Endothelial cell of umbilical vein (primary cell): ENCODE results near the gene TMEM89. TPM values are rescaled to one million over a fixed set of nuclear protein-coding genes. Genes with fewer than 3 reads are reported as not detected.

ENCODE experiments used
- BruUV-seq: library from RNA; stranded (reverse); fragments of 400-500 nt; replicated peaks from 2 replicates; lab custom pipeline; 2021; lab: Mats Ljungman, UMichigan
- CTCF ChIA-PET: fragments of 300-600, 350-600 bp; sonication (Branson Sonifier 250); formaldehyde crosslinking; loops from one replicate; lab custom pipeline; 2021; ENCODE audit warnings: antibody characterized with exemption, inconsistent platforms; lab: Charles Lee
- POLR2A ChIA-PET: fragments of 300-600, 350-600 bp; sonication (Branson Sonifier 250); formaldehyde crosslinking; loops from one replicate; lab custom pipeline; 2021; ENCODE audit warnings: antibody characterized with exemption, inconsistent platforms; lab: Charles Lee
- DNase-seq: peaks from one replicate; pipeline ENCODE4 v3.0.0-alpha.2; 2011; ENCODE audit warnings: low read depth, low spot score
- FAIRE-seq: peaks from 2 replicates; lab custom pipeline; 2011; peaks lifted over from hg19 to GRCh38; lab: Jason Lieb, UNC
- H2AFZ ChIP-seq: 2 replicates; pipeline ENCODE4 v1.6.0; 2012; ENCODE audit warnings: low read depth, low read length, control low read depth, inconsistent platforms
- H3K27ac ChIP-seq: 2 replicates; pipeline ENCODE4 v1.5.1; 2011; ENCODE audit warnings: low read depth, mild to moderate bottlenecking, control low read depth, low read length, moderate library complexity; ENCODE audit not compliant: insufficient read depth
- H3K27me3 ChIP-seq, 2 experiments: 2 replicates each; pipeline versions ENCODE4 v1.6.0 to v1.6.1; 2011; ENCODE audit warnings: low read length in 2 of 2, mixed read lengths in 1 of 2; ENCODE audit not compliant: control insufficient read depth in 2 of 2, insufficient read depth in 2 of 2
- H3K36me3 ChIP-seq, 2 experiments: 2 replicates in 1 of 2; 3 replicates in 1 of 2; pipeline ENCODE4 v1.5.1; 2011; ENCODE audit warnings: low read length in 2 of 2, mild to moderate bottlenecking in 1 of 2, moderate library complexity in 1 of 2; ENCODE audit not compliant: control insufficient read depth in 2 of 2, insufficient read depth in 2 of 2; ENCODE audit errors: extremely low read depth in 1 of 2
- H3K4me1 ChIP-seq: 3 replicates; pipeline ENCODE4 v1.5.1; 2011; ENCODE audit warnings: mild to moderate bottlenecking, low read length; ENCODE audit not compliant: control insufficient read depth, insufficient read depth; ENCODE audit errors: extremely low read depth
- H3K4me2 ChIP-seq: 2 replicates; pipeline ENCODE4 v1.6.1; 2011; ENCODE audit warnings: low read length, control low read depth, mixed read lengths; ENCODE audit not compliant: insufficient read depth
- H3K4me3 ChIP-seq, 3 experiments: fragments of 200-600 bp in 1 of 3; sonication (generic), shearing (Covaris generic) in 1 of 3; replicated peaks in 1 of 3; 2 replicates each; pipeline ENCODE4 v1.5.1; 2011 to 2016; ENCODE audit warnings: control low read depth in 3 of 3, low read length in 3 of 3, mild to moderate bottlenecking in 2 of 3, inconsistent platforms in 1 of 3, low read depth in 1 of 3, moderate library complexity in 1 of 3; ENCODE audit not compliant: insufficient read depth in 1 of 3
- H3K79me2 ChIP-seq: 2 replicates; pipeline ENCODE4 v1.6.0; 2012; ENCODE audit warnings: low read length, inconsistent platforms; ENCODE audit not compliant: control insufficient read depth, insufficient read depth
- H3K9ac ChIP-seq: replicated peaks from 2 replicates; pipeline ENCODE3; 2011; ENCODE audit warnings: low read length, control low read depth; ENCODE audit not compliant: insufficient read depth; ENCODE audit errors: extremely low read depth
- H3K9me1 ChIP-seq: replicated peaks from 3 replicates; pipeline ENCODE4 v1.6.0; 2011; ENCODE audit warnings: mild to moderate bottlenecking, low read length; ENCODE audit not compliant: control insufficient read depth, insufficient read depth; ENCODE audit errors: extremely low read depth
- H3K9me3 ChIP-seq: replicated peaks from 2 replicates; pipeline ENCODE4 v1.5.1; 2012; ENCODE audit warnings: low read length, inconsistent platforms; ENCODE audit not compliant: control insufficient read depth, insufficient read depth
- H4K20me1 ChIP-seq: replicated peaks from 2 replicates; pipeline ENCODE3; 2011; ENCODE audit warnings: mild to moderate bottlenecking, low read length; ENCODE audit not compliant: control insufficient read depth, insufficient read depth; ENCODE audit errors: extremely low read depth
- EZH2 ChIP-seq: IDR thresholded peaks from 2 replicates; pipeline ENCODE4 v1.6.1; 2012; ENCODE audit warnings: borderline replicate concordance, low read depth, mild to moderate bottlenecking, moderate library complexity, low read length, inconsistent platforms; ENCODE audit not compliant: severe bottlenecking
- FOS ChIP-seq: IDR thresholded peaks from 2 replicates; pipeline ENCODE4 v1.6.1; 2011; ENCODE audit warnings: mild to moderate bottlenecking, low read length, moderate library complexity, borderline replicate concordance; ENCODE audit not compliant: insufficient read depth
- GATA2 ChIP-seq: IDR thresholded peaks from 2 replicates; pipeline ENCODE4 v1.7.0; 2011; ENCODE audit warnings: low read depth, mild to moderate bottlenecking, moderate library complexity, mixed read lengths, low read length; ENCODE audit not compliant: insufficient read length, insufficient read depth
- JUN ChIP-seq: IDR thresholded peaks from 2 replicates; pipeline ENCODE4 v1.6.1; 2011; ENCODE audit warnings: borderline replicate concordance, low read depth; ENCODE audit not compliant: insufficient read length, insufficient read depth
- MAX ChIP-seq: IDR thresholded peaks from 2 replicates; pipeline ENCODE4 v1.6.1; 2011; ENCODE audit not compliant: insufficient read depth, insufficient read length
- MYC ChIP-seq: IDR thresholded peaks from one replicate; pipeline ENCODE4 v1.6.1; 2011; ENCODE audit warnings: mild to moderate bottlenecking, low read depth, low read length
- POLR2A ChIP-seq: IDR thresholded peaks from 2 replicates; pipeline ENCODE4 v1.6.1; 2012; ENCODE audit warnings: low read depth, mild to moderate bottlenecking, control low read depth, low read length
- POLR2AphosphoS5 ChIP-seq: IDR thresholded peaks from 2 replicates; pipeline ENCODE4 v1.6.1; 2012; ENCODE audit warnings: low read depth, mild to moderate bottlenecking, control low read depth, low read length, moderate library complexity; ENCODE audit not compliant: insufficient read depth
- dilution Hi-C: fragments of 300-500 bp; cut with MboI; formaldehyde crosslinking; loops from one replicate; pipeline ENCODE4 v1.15.0; 2019; ENCODE audit warnings: low sequenced_read_pairs; ENCODE audit not compliant: extremely low pct_ligation_motif_present
- intact Hi-C: fragments of 100-400 bp; cut with micrococcal nuclease; formaldehyde crosslinking; loops from one replicate; pipeline ENCODE4 v1.10.0; 2022
- polyA plus RNA-seq, 4 experiments: library from polyadenylated mRNA; depleted of rRNA in 3 of 4; stranded (reverse) in 3 of 4; unstranded in 1 of 4; fragments of >200 nt; gene quantifications; 2 replicates each; pipeline versions ENCODE4 v1.2.1 to v1.2.3, GENCODE V29; 2011 to 2012; ENCODE audit warnings: missing spikeins in 1 of 4
- total RNA-seq: library from RNA; stranded (reverse); gene quantifications from 2 replicates; pipeline ENCODE4 v1.2.3, GENCODE V29; 2021
- TF ChIP-seq, protein P1 (sequence below), 2 donors: IDR thresholded peaks; 1 replicate in 1 of 2; 2 replicates in 1 of 2; pipeline ENCODE4 v1.5.1; 2011; ENCODE audit warnings: low read length in 2 of 2, mild to moderate bottlenecking in 2 of 2, moderate library complexity in 2 of 2, control low read depth in 1 of 2, inconsistent platforms in 1 of 2, low read depth in 1 of 2; ENCODE audit not compliant: insufficient read depth in 1 of 2; ENCODE audit errors: extremely low read depth in 1 of 2

Gene TMEM89
- total and polyA plus RNA-seq, 2 donors (not counting 3 experiments of a cell fraction or from before 2014, with no cell fraction given): not detected

DNA sequence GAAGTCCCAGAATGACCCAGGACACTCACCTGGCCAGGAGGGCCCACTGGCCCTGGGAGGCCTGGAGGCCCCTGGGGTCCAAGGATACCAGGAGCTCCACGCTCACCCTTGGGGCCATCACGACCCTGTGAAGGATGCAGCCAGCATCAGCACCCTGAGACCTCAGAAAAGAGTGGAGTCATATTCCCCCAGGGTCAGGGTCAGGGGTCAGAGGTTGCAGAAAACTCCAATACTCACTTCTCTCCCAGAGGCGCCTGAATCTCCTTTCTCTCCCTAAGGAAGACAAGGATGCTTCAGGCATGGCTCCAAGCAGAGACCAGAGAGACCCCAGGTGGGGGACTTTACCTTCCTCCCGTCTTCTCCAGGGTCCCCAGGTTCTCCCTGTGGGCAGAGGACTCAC, 44.9 kb downstream of the TMEM89 start:
- DNase-seq: no peak
- POLR2A ChIA-PET: no interaction called here
- Histone ChIP-seq H3K4me1 (no peaks in the 10 kb centered on the region), H3K4me3 (no peak overlapping the region), H3K9me1 (no peaks in the 10 kb centered on the region), H4K20me1 (no peaks in the 10 kb centered on the region), H3K79me2 (no peaks in the 10 kb centered on the region), H3K36me3 (no peaks in the 10 kb centered on the region), H3K27me3 (no peaks in the 10 kb centered on the region), H3K27ac (no peak overlapping the region), H3K9ac (no peak overlapping the region), H2AFZ (no peak overlapping the region), H3K9me3 (no peaks in the 10 kb centered on the region), H3K4me2 (no peak overlapping the region)
- dilution Hi-C loops: no loop called here
- CTCF ChIA-PET: interaction anchor here (0.5 kb wide), 1 partner anchor 19 kb away, joined by 3 read pairs; no protein-coding TSS in a partner anchor
- intact Hi-C loops: no loop called here
- BruUV-seq: no TSS peak
- TF ChIP-seq FOS: no peak
- TF ChIP-seq EZH2: no peak
- no peak for TF ChIP-seq JUN
- TF ChIP-seq, protein P1, sequence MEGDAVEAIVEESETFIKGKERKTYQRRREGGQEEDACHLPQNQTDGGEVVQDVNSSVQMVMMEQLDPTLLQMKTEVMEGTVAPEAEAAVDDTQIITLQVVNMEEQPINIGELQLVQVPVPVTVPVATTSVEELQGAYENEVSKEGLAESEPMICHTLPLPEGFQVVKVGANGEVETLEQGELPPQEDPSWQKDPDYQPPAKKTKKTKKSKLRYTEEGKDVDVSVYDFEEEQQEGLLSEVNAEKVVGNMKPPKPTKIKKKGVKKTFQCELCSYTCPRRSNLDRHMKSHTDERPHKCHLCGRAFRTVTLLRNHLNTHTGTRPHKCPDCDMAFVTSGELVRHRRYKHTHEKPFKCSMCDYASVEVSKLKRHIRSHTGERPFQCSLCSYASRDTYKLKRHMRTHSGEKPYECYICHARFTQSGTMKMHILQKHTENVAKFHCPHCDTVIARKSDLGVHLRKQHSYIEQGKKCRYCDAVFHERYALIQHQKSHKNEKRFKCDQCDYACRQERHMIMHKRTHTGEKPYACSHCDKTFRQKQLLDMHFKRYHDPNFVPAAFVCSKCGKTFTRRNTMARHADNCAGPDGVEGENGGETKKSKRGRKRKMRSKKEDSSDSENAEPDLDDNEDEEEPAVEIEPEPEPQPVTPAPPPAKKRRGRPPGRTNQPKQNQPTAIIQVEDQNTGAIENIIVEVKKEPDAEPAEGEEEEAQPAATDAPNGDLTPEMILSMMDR (IDR thresholded peaks at IDR 0.05; ENCODE audit: extremely low read depth in 1 of 2, insufficient read depth in 1 of 2, low read depth in 1 of 2, low read length in 2 of 2): no peak
- no peak for TF ChIP-seq POLR2A
- no peak for TF ChIP-seq GATA2
- TF ChIP-seq MAX: no peak
- no peak for TF ChIP-seq POLR2AphosphoS5
- TF ChIP-seq MYC: no peak
- no peak for FAIRE-seq
